ENCODE measurements around the gene SLC6A6.

DNA sequence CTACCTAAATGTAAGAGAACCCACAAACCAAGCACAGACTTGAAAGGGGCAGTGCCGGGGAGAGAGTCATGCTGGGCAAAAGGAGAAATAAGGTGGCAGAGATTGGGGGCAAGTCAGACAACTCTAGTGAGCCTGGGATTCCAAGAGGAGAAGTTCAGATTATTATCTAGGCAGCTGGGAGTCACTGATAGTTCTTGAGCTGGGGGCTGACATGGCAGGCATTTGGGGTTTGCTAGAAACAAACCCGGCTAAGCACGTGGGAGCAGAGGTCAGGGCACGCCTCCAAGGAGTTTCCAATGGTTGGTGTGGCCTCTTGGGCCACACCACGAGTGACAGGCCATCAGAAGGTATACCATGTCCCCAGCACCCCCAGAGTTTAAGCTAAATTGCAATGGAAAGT lies 27.6 kb downstream of the SLC6A6 start:
- TF ChIP-seq, protein P1, sequence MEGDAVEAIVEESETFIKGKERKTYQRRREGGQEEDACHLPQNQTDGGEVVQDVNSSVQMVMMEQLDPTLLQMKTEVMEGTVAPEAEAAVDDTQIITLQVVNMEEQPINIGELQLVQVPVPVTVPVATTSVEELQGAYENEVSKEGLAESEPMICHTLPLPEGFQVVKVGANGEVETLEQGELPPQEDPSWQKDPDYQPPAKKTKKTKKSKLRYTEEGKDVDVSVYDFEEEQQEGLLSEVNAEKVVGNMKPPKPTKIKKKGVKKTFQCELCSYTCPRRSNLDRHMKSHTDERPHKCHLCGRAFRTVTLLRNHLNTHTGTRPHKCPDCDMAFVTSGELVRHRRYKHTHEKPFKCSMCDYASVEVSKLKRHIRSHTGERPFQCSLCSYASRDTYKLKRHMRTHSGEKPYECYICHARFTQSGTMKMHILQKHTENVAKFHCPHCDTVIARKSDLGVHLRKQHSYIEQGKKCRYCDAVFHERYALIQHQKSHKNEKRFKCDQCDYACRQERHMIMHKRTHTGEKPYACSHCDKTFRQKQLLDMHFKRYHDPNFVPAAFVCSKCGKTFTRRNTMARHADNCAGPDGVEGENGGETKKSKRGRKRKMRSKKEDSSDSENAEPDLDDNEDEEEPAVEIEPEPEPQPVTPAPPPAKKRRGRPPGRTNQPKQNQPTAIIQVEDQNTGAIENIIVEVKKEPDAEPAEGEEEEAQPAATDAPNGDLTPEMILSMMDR (IDR thresholded peaks at IDR 0.05; ENCODE audit: low read depth, low read length, missing input control): no peak
- no peak for TF ChIP-seq FOXA1 (IDR thresholded peaks at IDR 0.05)
- TF ChIP-seq, protein P2, sequence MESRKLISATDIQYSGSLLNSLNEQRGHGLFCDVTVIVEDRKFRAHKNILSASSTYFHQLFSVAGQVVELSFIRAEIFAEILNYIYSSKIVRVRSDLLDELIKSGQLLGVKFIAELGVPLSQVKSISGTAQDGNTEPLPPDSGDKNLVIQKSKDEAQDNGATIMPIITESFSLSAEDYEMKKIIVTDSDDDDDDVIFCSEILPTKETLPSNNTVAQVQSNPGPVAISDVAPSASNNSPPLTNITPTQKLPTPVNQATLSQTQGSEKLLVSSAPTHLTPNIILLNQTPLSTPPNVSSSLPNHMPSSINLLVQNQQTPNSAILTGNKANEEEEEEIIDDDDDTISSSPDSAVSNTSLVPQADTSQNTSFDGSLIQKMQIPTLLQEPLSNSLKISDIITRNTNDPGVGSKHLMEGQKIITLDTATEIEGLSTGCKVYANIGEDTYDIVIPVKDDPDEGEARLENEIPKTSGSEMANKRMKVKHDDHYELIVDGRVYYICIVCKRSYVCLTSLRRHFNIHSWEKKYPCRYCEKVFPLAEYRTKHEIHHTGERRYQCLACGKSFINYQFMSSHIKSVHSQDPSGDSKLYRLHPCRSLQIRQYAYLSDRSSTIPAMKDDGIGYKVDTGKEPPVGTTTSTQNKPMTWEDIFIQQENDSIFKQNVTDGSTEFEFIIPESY (IDR thresholded peaks at IDR 0.05): no peak
- TF ChIP-seq EGR1 (IDR thresholded peaks at IDR 0.05; ENCODE audit: low read depth in 2 of 2): no peak
- TF ChIP-seq TAF1 (conservative IDR thresholded peaks at IDR 0.05): no peak
- TF ChIP-seq SP1 (IDR thresholded peaks at IDR 0.05): no peak
- TF ChIP-seq RXRA (IDR thresholded peaks at IDR 0.05): no peak
- no peak for TF ChIP-seq YY1 (IDR thresholded peaks at IDR 0.05)
- TF ChIP-seq RAD21 (IDR thresholded peaks at IDR 0.05): no peak
- TF ChIP-seq, protein P3, sequence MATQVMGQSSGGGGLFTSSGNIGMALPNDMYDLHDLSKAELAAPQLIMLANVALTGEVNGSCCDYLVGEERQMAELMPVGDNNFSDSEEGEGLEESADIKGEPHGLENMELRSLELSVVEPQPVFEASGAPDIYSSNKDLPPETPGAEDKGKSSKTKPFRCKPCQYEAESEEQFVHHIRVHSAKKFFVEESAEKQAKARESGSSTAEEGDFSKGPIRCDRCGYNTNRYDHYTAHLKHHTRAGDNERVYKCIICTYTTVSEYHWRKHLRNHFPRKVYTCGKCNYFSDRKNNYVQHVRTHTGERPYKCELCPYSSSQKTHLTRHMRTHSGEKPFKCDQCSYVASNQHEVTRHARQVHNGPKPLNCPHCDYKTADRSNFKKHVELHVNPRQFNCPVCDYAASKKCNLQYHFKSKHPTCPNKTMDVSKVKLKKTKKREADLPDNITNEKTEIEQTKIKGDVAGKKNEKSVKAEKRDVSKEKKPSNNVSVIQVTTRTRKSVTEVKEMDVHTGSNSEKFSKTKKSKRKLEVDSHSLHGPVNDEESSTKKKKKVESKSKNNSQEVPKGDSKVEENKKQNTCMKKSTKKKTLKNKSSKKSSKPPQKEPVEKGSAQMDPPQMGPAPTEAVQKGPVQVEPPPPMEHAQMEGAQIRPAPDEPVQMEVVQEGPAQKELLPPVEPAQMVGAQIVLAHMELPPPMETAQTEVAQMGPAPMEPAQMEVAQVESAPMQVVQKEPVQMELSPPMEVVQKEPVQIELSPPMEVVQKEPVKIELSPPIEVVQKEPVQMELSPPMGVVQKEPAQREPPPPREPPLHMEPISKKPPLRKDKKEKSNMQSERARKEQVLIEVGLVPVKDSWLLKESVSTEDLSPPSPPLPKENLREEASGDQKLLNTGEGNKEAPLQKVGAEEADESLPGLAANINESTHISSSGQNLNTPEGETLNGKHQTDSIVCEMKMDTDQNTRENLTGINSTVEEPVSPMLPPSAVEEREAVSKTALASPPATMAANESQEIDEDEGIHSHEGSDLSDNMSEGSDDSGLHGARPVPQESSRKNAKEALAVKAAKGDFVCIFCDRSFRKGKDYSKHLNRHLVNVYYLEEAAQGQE (IDR thresholded peaks at IDR 0.05): no peak
- TF ChIP-seq, protein P4, sequence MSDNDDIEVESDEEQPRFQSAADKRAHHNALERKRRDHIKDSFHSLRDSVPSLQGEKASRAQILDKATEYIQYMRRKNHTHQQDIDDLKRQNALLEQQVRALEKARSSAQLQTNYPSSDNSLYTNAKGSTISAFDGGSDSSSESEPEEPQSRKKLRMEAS (IDR thresholded peaks at IDR 0.05): no peak
- no peak for TF ChIP-seq GABPA (IDR thresholded peaks at IDR 0.05 in 1 of 2, conservative IDR thresholded peaks at IDR 0.05 in 1 of 2)

Measured in liver (tissue), 3 donors.